Measurements from ENCODE around the gene RAPGEF4.

- no peak for TF ChIP-seq CTCF (IDR thresholded peaks at IDR 0.05)
- TF ChIP-seq EP300 (IDR thresholded peaks at IDR 0.05): no peak
- no peak for TF ChIP-seq POLR2A (IDR thresholded peaks at IDR 0.05)
Measured at GRCh38 chr2:172790404-172790803, 54.8 kb downstream of the RAPGEF4 start.

All from stomach (tissue), 4 donors.